ENCODE measurements around the gene CA11.
A peak's percentile ranks its signal among the peaks of the same experiment; 100 is the strongest.

CA11 gene

GRCh38 chr19:48624067-48624594, 21.9 kb downstream of the CA11 start:
- no peaks in the 10 kb centered on the region for H3K27me3 ChIP-seq (ENCODE audit: control insufficient read depth, insufficient read depth, low read length)
- H3K27ac ChIP-seq (ENCODE audit: low read length) = peak overlapping the region; percentile 85
- peak overlapping the region; percentile 91 for H3K4me3 ChIP-seq (ENCODE audit: low read length)
- H3K9me3 ChIP-seq (ENCODE audit: control insufficient read depth, low read depth, low read length) = no peaks in the 10 kb centered on the region
- H3K36me3 ChIP-seq (ENCODE audit: control insufficient read depth, low read depth, low read length) = no peaks in the 10 kb centered on the region
- H3K9ac ChIP-seq (ENCODE audit: low read length) = peak overlapping the region; percentile 79
- peaks cover 12% of the 10 kb centered on the region for H3K4me1 ChIP-seq (ENCODE audit: control insufficient read depth, low read depth, low read length)

GRCh38 chr19:48623556-48624066, 22.4 kb downstream of the CA11 start:
- Histone ChIP-seq H3K4me3 (ENCODE audit: low read length) (peak overlapping the region; percentile 91), H3K4me1 (ENCODE audit: control insufficient read depth, low read depth, low read length) (peaks cover 12% of the 10 kb centered on the region), H3K27ac (ENCODE audit: low read length) (peak overlapping the region; percentile 42)

GRCh38 chr19:48619692-48620585, 26.0 kb downstream of the CA11 start:
- Histone ChIP-seq H3K27ac (ENCODE audit: low read length) (peak overlapping the region; percentile 66), H3K9ac (ENCODE audit: low read length) (peak overlapping the region; percentile 96), H3K27me3 (ENCODE audit: control insufficient read depth, insufficient read depth, low read length) (no peaks in the 10 kb centered on the region), H3K9me3 (ENCODE audit: control insufficient read depth, low read depth, low read length) (no peaks in the 10 kb centered on the region), H3K4me3 (ENCODE audit: low read length) (peak overlapping the region; percentile 94), H3K4me1 (ENCODE audit: control insufficient read depth, low read depth, low read length) (peaks cover 20% of the 10 kb centered on the region), H3K36me3 (ENCODE audit: control insufficient read depth, low read depth, low read length) (peaks cover 28% of the 10 kb centered on the region)

More at GRCh38 chr19:48623556-48624066, 22.4 kb downstream of the CA11 start:
- Histone ChIP-seq H3K9me3 (ENCODE audit: control insufficient read depth, low read depth, low read length) (no peaks in the 10 kb centered on the region), H3K36me3 (ENCODE audit: control insufficient read depth, low read depth, low read length) (no peaks in the 10 kb centered on the region), H3K27me3 (ENCODE audit: control insufficient read depth, insufficient read depth, low read length) (no peaks in the 10 kb centered on the region), H3K9ac (ENCODE audit: low read length) (peak overlapping the region; percentile 75)

GRCh38 chr19:48618916-48619691, 26.9 kb downstream of the CA11 start, which contains the start of the genes RPL18 and SPHK2:
Gene RPL18, minus strand, starts transcription at chr19:48619178. Its CDS starts 35 bp downstream, at chr19:48619143.
Gene SPHK2, plus strand, starts transcription at chr19:48619506. Its CDS starts 1,009 bp downstream, at chr19:48620515.
- H3K36me3 ChIP-seq (ENCODE audit: control insufficient read depth, low read depth, low read length) = peaks cover 28% of the 10 kb centered on the region
- H3K27me3 ChIP-seq (ENCODE audit: control insufficient read depth, insufficient read depth, low read length) = no peaks in the 10 kb centered on the region
- H3K4me1 ChIP-seq (ENCODE audit: control insufficient read depth, low read depth, low read length) = peaks cover 24% of the 10 kb centered on the region
- H3K4me3 ChIP-seq (ENCODE audit: low read length) = peak within 1 kb of the TSS; percentile 94
- H3K9ac ChIP-seq (ENCODE audit: low read length) = peak within 1 kb of the TSS; percentile 96
- H3K27ac ChIP-seq (ENCODE audit: low read length) = peak within 1 kb of the TSS; percentile 88
- H3K9me3 ChIP-seq (ENCODE audit: control insufficient read depth, low read depth, low read length) = no peaks in the 10 kb centered on the region

GRCh38 chr19:48618278-48618915, 27.6 kb downstream of the CA11 start:
- H3K9me3 ChIP-seq (ENCODE audit: control insufficient read depth, low read depth, low read length) = no peaks in the 10 kb centered on the region
- peak overlapping the region; percentile 88 for H3K27ac ChIP-seq (ENCODE audit: low read length)
- peaks cover 28% of the 10 kb centered on the region for H3K36me3 ChIP-seq (ENCODE audit: control insufficient read depth, low read depth, low read length)
- H3K27me3 ChIP-seq (ENCODE audit: control insufficient read depth, insufficient read depth, low read length) = no peaks in the 10 kb centered on the region
- peak overlapping the region; percentile 94 for H3K4me3 ChIP-seq (ENCODE audit: low read length)
- H3K9ac ChIP-seq (ENCODE audit: low read length) = peak overlapping the region; percentile 96
- peaks cover 24% of the 10 kb centered on the region for H3K4me1 ChIP-seq (ENCODE audit: control insufficient read depth, low read depth, low read length)

GRCh38 chr19:48617146-48617937, 28.6 kb downstream of the CA11 start:
- Histone ChIP-seq H3K9ac (ENCODE audit: low read length) (peak overlapping the region; percentile 96), H3K27me3 (ENCODE audit: control insufficient read depth, insufficient read depth, low read length) (no peaks in the 10 kb centered on the region), H3K4me3 (ENCODE audit: low read length) (peak overlapping the region; percentile 94), H3K4me1 (ENCODE audit: control insufficient read depth, low read depth, low read length) (peaks cover 21% of the 10 kb centered on the region), H3K36me3 (ENCODE audit: control insufficient read depth, low read depth, low read length) (peaks cover 28% of the 10 kb centered on the region), H3K27ac (ENCODE audit: low read length) (no peak overlapping the region), H3K9me3 (ENCODE audit: control insufficient read depth, low read depth, low read length) (no peaks in the 10 kb centered on the region)

GRCh38 chr19:48616491-48617056, 29.4 kb downstream of the CA11 start:
- Histone ChIP-seq H3K4me1 (ENCODE audit: control insufficient read depth, low read depth, low read length) (peaks cover 21% of the 10 kb centered on the region), H3K27ac (ENCODE audit: low read length) (no peak overlapping the region), H3K9ac (ENCODE audit: low read length) (no peak overlapping the region), H3K27me3 (ENCODE audit: control insufficient read depth, insufficient read depth, low read length) (no peaks in the 10 kb centered on the region), H3K9me3 (ENCODE audit: control insufficient read depth, low read depth, low read length) (no peaks in the 10 kb centered on the region), H3K36me3 (ENCODE audit: control insufficient read depth, low read depth, low read length) (peaks cover 28% of the 10 kb centered on the region), H3K4me3 (ENCODE audit: low read length) (peak overlapping the region; percentile 94)

GRCh38 chr19:48616041-48616436, 29.9 kb downstream of the CA11 start:
- Histone ChIP-seq H3K9ac (ENCODE audit: low read length) (no peak overlapping the region), H3K9me3 (ENCODE audit: control insufficient read depth, low read depth, low read length) (no peaks in the 10 kb centered on the region), H3K4me1 (ENCODE audit: control insufficient read depth, low read depth, low read length) (peaks cover 21% of the 10 kb centered on the region), H3K36me3 (ENCODE audit: control insufficient read depth, low read depth, low read length) (peaks cover 28% of the 10 kb centered on the region), H3K27me3 (ENCODE audit: control insufficient read depth, insufficient read depth, low read length) (no peaks in the 10 kb centered on the region), H3K4me3 (ENCODE audit: low read length) (no peak overlapping the region), H3K27ac (ENCODE audit: low read length) (no peak overlapping the region)

- peaks cover 21% of the 10 kb centered on the region for H3K4me1 ChIP-seq (ENCODE audit: control insufficient read depth, low read depth, low read length)
Measured at GRCh38 chr19:48615231-48616040, 30.6 kb downstream of the CA11 start.

More at GRCh38 chr19:48615231-48616040, 30.6 kb downstream of the CA11 start:
- Histone ChIP-seq H3K27ac (ENCODE audit: low read length) (peak overlapping the region; percentile 71), H3K36me3 (ENCODE audit: control insufficient read depth, low read depth, low read length) (peaks cover 28% of the 10 kb centered on the region), H3K9ac (ENCODE audit: low read length) (peak overlapping the region; percentile 64), H3K9me3 (ENCODE audit: control insufficient read depth, low read depth, low read length) (no peaks in the 10 kb centered on the region), H3K4me3 (ENCODE audit: low read length) (peak overlapping the region; percentile 40), H3K27me3 (ENCODE audit: control insufficient read depth, insufficient read depth, low read length) (no peaks in the 10 kb centered on the region)

Data from iPS-18a (cell line).